Activated T-helper 17 cell treated with anti-CD3 and anti-CD28 coated beads, Interleukin-2, amount 50 U/mL, for 72 hours (primary cell): Measurements from ENCODE around the gene FSIP1. TPM values are rescaled to one million over a fixed set of nuclear protein-coding genes. Genes with fewer than 3 reads are reported as not detected.

Source experiments
- ATAC-seq: fragments of 150-1000 bp; cut with Tn5 transposase; replicated peaks from 2 replicates; pipeline ENCODE4 v1.10.0; 2021; ENCODE audit warnings: mild to moderate bottlenecking, moderate library complexity
- H3K27ac Mint-ChIP-seq: one replicate; pipeline ENCODE4 v1.8.0; 2022; ENCODE audit warnings: mixed read lengths
- H3K27me3 Mint-ChIP-seq: one replicate; pipeline ENCODE4 v1.8.0; 2022; ENCODE audit warnings: mixed read lengths
- H3K36me3 Mint-ChIP-seq: one replicate; pipeline ENCODE4 v1.8.0; 2022; ENCODE audit warnings: low read depth, mild to moderate bottlenecking, mixed read lengths
- H3K4me1 Mint-ChIP-seq: one replicate; pipeline ENCODE4 v1.8.0; 2022; ENCODE audit warnings: mixed read lengths
- H3K4me3 Mint-ChIP-seq: one replicate; pipeline ENCODE4 v1.8.0; 2022; ENCODE audit warnings: mild to moderate bottlenecking, mixed read lengths
- H3K9me3 Mint-ChIP-seq: one replicate; pipeline ENCODE4 v1.8.0; 2022; ENCODE audit warnings: mixed read lengths
- total RNA-seq, 2 donors: library from RNA; stranded (reverse); gene quantifications; one replicate each; pipeline ENCODE4 v1.2.3, GENCODE V29; 2022

FSIP1 gene
- total RNA-seq, 2 donors from 2014 or later, result 0.32 to 0.34 TPM

DNA sequence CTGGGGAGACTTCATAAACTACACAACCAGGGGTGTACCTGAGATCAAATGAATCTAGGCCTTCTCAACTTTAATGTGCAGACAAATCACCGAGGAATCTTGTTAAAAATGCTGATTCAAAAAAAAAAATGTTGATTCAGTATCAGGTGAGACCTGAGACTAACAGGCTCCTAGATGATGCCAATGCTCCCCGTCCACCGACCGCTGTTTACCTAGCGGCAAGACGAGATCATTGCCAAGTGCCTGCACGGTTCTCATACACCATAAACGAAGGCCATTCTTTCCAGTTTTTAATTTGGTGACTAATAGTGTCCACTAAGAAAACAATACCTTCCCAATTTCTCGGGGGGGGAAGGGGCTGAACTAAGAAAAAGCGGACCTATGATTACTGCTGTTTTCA lies 2.5 kb upstream of the FSIP1 start:
- Mint-ChIP-seq H3K4me3 (peak overlapping the region; percentile 82), H3K27ac (peak overlapping the region; percentile 71), H3K4me1 (peaks cover 26% of the 10 kb centered on the region)

DNA sequence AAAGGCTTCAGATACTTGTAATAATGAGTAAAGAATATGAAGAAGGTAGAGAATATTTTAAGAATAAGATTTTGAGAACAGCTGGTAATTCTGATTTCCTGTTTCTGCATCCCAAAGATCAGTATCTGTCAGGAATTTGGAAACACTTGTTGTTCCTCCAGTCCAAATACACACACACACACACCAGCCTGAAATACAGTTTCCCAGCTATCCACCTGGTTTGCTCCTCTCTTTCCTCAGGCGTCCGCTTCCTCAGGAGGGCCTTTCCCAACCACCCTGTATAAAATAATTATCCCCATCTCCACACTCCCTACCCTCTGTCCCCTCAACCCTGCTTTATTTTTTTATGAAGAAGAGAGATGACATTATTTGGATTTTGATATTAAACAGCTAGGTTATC lies 2.0 kb upstream of the FSIP1 start:
- Mint-ChIP-seq H3K27ac (peak overlapping the region; percentile 71), H3K4me3 (peak overlapping the region; percentile 82), H3K4me1 (peaks cover 26% of the 10 kb centered on the region)

More for the DNA sequence above, 2.5 kb upstream of the FSIP1 start:
- no peak for ATAC-seq
- no peaks in the 10 kb centered on the region for H3K27me3 Mint-ChIP-seq
- no peaks in the 10 kb centered on the region for H3K36me3 Mint-ChIP-seq
- no peaks in the 10 kb centered on the region for H3K9me3 Mint-ChIP-seq

DNA sequence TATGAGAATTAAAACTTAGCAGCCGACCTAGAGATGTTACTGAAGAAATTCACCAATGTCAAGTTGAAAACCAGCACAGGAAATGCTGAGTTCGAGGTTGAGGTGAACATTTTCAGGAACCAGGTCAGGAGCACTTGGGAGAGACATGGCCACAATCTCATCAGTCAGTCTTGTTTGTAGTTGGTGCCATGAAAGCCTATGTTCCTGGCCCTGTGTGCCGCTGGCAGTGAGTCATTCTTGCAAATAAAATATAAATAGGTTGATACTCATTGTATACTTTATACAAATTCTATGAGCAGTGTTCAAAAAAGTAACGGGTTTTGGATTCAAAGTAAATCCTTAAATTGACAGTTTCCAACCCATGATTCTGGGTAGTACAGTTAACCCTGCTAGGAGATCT lies 1.5 kb upstream of the FSIP1 start:
- H3K27me3 Mint-ChIP-seq, result no peaks in the 10 kb centered on the region
- H3K36me3 Mint-ChIP-seq, result no peaks in the 10 kb centered on the region
- no peak for ATAC-seq
- H3K4me1 Mint-ChIP-seq, result peaks cover 26% of the 10 kb centered on the region
- H3K4me3 Mint-ChIP-seq, result peak overlapping the region; percentile 82
- H3K9me3 Mint-ChIP-seq, result no peaks in the 10 kb centered on the region
- peak overlapping the region; percentile 75 for H3K27ac Mint-ChIP-seq

More for the DNA sequence above, 2.0 kb upstream of the FSIP1 start:
- no peaks in the 10 kb centered on the region for H3K36me3 Mint-ChIP-seq
- no peaks in the 10 kb centered on the region for H3K27me3 Mint-ChIP-seq
- ATAC-seq, result no peak
- no peaks in the 10 kb centered on the region for H3K9me3 Mint-ChIP-seq

DNA sequence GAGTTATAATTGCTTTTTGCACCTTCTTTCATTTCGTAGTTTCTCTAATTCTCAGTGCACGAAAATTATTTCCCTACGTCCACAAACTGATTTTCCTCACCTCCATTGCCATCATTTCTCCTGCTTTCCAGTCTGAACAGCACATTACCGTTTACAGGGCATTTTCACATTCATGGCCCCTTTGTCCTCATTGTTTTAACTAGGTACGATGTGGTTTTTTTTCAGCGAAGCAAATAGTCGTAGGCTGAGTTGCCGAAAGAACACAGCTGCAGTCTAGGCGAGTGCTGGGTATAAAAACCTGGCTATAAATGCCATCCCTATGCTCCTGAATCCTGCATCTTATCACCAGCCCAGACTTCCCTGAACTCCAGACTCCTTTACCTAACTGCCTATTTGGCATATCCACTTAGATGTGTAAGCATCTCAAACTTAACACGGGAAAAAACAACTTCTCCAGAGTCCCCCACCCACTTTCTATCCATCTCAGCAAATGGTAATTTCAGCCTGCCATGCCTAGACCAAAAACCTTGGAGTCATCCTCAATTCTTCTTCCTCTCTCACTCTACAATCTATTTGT lies 691 bp upstream of the FSIP1 start:
- H3K4me1 Mint-ChIP-seq, result peaks cover 26% of the 10 kb centered on the region
- H3K36me3 Mint-ChIP-seq, result no peaks in the 10 kb centered on the region

DNA sequence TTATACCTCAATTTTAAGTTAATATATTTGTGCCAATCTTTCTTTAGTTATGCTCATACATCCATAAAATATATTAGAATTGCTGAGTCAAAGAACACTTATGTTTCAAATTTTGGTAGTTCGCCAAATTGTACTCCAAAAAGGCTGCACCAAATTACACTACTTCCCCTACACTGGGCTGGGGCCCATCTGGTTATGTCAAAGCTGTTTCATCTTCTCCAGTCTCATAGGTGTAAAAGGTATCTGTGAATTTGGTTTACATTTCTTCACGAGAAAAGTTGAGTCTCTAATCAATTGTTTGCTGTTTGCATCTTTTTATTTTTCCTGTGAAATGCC lies 706 bp downstream of the FSIP1 start:
- Mint-ChIP-seq H3K4me3 (peak overlapping the region; percentile 82), H3K27ac (peak overlapping the region; percentile 75), H3K4me1 (peaks cover 31% of the 10 kb centered on the region), H3K36me3 (no peaks in the 10 kb centered on the region), H3K9me3 (no peaks in the 10 kb centered on the region), H3K27me3 (peaks cover 3% of the 10 kb centered on the region)
- ATAC-seq, result no peak

More for the DNA sequence above, 691 bp upstream of the FSIP1 start:
- no peak for ATAC-seq
- Mint-ChIP-seq H3K27ac (peak overlapping the region; percentile 75), H3K9me3 (no peaks in the 10 kb centered on the region), H3K4me3 (peak overlapping the region; percentile 82), H3K27me3 (no peaks in the 10 kb centered on the region)

DNA sequence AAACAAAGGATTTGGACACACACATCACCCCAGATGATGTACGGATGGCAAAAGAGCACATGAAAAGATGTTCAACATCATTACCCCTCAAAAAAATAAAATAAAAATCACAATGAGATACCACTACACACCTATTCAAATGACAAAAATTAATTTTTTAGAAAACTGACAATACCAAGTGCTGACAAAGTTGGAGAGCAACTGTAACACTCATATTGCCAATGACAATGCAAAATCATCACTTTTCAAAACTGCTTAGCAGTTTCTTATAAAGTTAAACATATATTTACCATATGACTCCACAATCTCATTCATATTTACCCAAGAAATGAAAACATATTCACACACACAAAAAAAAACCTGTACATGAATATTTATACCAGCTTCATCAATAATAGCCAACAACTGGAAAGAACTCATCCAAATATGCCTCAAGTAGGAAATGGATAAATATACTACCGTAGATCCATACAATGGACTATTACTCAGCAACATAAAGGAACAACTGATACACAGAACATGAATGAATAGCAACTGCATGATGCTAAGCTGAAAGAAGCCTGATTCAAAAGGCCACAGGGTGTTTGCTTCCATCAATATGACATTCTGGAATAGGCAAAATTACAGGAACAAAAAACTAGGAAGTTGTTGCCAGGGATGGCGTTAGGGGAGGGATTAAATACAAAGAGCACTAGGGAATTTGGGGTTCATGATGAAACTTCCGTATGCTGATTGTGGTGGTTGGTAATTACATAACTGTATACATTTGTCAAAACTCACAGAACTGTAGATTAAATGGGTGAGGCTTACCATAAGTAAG lies 1.3 kb downstream of the FSIP1 start:
- peak overlapping the region; percentile 75 for H3K27ac Mint-ChIP-seq
- H3K4me3 Mint-ChIP-seq, result peak overlapping the region; percentile 82
- H3K4me1 Mint-ChIP-seq, result peaks cover 31% of the 10 kb centered on the region
- H3K27me3 Mint-ChIP-seq, result peaks cover 3% of the 10 kb centered on the region
- H3K9me3 Mint-ChIP-seq, result no peaks in the 10 kb centered on the region
- ATAC-seq, result no peak
- no peaks in the 10 kb centered on the region for H3K36me3 Mint-ChIP-seq

DNA sequence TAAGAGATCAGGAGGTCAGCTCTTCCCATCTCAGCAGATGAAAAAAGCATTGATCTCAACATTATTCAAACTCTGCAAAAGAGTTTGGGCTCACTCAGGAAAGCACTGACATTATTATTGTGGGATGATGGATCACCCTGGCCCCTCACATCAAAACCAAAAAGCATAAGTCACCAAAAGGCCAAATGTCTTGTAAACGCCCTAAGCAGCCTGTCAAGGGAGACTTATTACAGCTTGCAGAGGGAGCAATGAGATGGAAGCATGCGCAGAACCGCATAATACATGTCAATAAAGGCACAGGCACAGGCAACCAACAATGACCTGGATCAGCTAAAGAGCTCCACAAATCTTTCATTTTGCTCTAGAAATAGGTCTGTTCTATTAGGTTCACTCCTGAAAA lies 4.6 kb downstream of the FSIP1 start:
- no peak for ATAC-seq
- no peaks in the 10 kb centered on the region for H3K9me3 Mint-ChIP-seq
- no peak overlapping the region for H3K4me3 Mint-ChIP-seq
- peaks cover 25% of the 10 kb centered on the region for H3K4me1 Mint-ChIP-seq
- no peaks in the 10 kb centered on the region for H3K36me3 Mint-ChIP-seq
- H3K27ac Mint-ChIP-seq, result no peak overlapping the region
- H3K27me3 Mint-ChIP-seq, result peaks cover 3% of the 10 kb centered on the region

DNA sequence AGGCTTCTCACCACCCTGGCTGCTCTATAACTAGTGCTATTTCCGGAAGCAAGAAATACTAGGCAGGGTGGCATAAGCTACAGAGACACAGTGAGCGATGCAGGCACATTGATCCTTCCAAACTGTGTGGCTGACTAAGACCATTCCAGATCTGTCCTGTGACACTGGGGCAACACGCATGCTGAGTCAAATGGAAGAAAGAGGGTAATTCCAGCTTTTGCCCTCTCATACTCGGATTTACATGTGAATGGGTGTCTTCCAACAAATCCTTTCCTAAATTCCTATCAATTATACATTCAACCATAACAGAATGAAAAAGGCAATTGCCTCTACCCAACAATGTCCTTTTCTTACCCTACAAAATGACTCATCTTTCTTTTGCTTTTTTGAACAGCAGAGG lies 5.1 kb downstream of the FSIP1 start:
- no peak for ATAC-seq
- H3K4me1 Mint-ChIP-seq, result peaks cover 25% of the 10 kb centered on the region
- peak overlapping the region; percentile 64 for H3K27ac Mint-ChIP-seq
- H3K9me3 Mint-ChIP-seq, result no peaks in the 10 kb centered on the region
- no peak overlapping the region for H3K4me3 Mint-ChIP-seq
- H3K36me3 Mint-ChIP-seq, result no peaks in the 10 kb centered on the region
- peaks cover 3% of the 10 kb centered on the region for H3K27me3 Mint-ChIP-seq

DNA sequence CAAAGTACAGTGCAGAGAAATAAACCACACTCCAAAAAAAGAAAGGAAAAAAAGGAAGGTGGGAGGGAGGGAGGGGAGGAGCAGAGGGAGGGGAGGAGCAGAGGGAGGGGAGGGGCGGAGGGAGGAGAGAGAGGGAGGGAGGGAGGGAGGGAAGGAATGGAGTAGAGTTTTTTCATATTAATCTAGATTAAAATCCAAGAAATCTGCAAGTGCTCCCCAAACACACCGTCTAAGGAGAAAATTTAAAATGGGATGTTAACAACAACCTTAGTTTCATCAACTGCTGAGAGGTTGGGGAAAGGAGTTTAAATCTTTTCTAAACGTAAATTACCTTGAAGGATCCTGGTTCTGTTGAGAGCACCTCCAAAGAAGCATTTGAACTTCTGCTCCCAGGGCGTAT lies 6.6 kb downstream of the FSIP1 start:
- Mint-ChIP-seq H3K27me3 (peaks cover 3% of the 10 kb centered on the region), H3K27ac (peak overlapping the region; percentile 81), H3K4me1 (peaks cover 16% of the 10 kb centered on the region), H3K36me3 (no peaks in the 10 kb centered on the region), H3K9me3 (no peaks in the 10 kb centered on the region), H3K4me3 (no peak overlapping the region)
- ATAC-seq, result no peak

DNA sequence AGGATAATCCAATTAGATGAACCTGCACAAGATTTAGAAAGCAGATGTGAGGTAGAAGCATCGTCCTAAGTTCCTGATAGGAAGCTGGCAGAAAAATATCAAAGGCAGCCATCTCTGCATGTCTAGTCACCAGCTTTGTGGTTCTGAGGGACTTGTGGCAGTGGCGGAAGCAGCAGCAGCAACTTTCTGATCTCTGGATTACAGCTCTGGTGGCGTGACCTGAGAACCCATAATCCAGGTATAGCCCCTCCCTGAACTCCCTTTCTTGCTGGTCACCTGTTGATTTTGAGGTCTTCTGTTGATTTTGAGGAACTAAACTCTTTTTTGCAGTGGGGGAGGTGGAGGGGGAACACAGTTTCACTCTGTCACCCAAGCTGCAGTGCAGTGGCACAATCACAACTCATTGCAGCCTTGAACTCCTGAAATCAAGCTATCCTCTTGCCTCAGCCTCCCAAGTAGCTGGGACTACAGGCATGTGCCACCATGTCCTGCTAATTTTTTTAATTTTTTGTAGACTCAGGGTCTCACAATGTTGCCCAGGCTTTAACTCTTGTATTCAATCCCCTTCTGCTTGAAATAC lies 7.9 kb downstream of the FSIP1 start:
- peak; percentile 85 for ATAC-seq
- H3K27ac Mint-ChIP-seq, result peak overlapping the region; percentile 58
- H3K9me3 Mint-ChIP-seq, result no peaks in the 10 kb centered on the region
- peaks cover 3% of the 10 kb centered on the region for H3K27me3 Mint-ChIP-seq
- peaks cover 16% of the 10 kb centered on the region for H3K4me1 Mint-ChIP-seq
- peak overlapping the region; percentile 61 for H3K4me3 Mint-ChIP-seq
- H3K36me3 Mint-ChIP-seq, result no peaks in the 10 kb centered on the region

DNA sequence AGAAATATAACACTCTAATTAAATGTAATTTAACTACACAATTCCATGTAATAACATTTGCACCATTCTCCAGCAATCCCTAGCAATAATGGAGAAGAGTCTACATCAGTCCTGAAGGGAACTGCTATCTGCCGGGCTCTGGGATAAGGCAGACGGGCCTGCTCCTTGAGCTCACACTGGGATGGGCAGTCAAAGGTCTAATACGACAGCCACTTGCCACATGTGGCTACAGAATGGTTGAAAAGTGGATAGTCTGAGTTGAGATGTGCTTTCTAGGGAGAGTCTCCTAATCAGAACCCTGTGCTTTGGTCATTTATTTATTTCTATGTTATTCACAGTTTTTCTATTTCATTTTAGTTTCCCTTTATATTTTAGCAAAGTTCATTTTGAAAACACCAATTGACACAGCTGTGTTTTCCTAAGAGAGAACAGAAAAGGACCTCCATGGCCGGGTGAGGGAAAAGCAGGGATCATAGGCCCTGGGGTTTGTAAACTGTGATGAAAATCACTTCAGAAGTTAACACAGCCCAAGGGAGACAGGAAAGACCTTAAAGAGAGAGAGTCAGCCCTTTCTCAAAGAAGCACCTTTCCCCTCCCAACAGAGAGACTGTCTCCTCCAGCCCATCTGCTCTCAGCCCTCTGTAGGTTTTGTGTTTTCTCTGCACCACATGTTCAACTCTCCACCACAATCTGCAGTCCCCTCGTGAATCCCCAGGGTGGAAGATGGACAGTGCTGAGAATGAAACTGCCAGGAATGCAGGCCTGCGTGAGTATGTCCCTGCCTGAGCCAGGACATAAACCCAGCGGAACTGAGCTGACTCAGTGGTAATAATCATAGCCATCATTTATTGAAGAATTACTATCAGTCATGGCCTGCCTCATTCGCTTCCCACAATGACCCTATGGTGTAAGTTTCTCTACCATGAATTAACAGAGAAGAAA lies 11.6 kb downstream of the FSIP1 start:
- H3K27ac Mint-ChIP-seq, result peak overlapping the region; percentile 63
- peaks cover 11% of the 10 kb centered on the region for H3K4me1 Mint-ChIP-seq
- no peaks in the 10 kb centered on the region for H3K36me3 Mint-ChIP-seq
- no peaks in the 10 kb centered on the region for H3K9me3 Mint-ChIP-seq
- no peak for ATAC-seq
- H3K4me3 Mint-ChIP-seq, result no peak overlapping the region
- H3K27me3 Mint-ChIP-seq, result no peaks in the 10 kb centered on the region

DNA sequence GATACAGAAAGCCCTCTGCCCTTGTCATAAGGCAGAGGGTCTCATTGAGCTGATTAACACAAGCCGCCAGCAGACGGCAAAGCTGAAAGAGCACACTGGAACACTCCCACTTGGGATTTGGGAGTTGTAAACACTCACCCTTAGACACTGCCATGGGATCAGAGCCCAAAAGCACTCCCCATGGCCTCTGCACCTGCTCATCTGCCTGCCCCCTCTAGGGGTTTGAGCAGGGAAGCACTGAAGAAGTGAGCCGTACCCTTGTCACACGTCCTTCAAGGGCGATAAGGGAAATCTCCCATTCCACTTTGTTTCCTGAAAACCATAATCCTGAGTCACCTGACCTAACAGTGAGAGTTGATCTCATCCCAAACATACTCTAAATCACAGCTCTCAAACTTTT lies 14.7 kb downstream of the FSIP1 start:
- Mint-ChIP-seq H3K27me3 (no peaks in the 10 kb centered on the region), H3K4me1 (no peaks in the 10 kb centered on the region), H3K36me3 (no peaks in the 10 kb centered on the region), H3K4me3 (no peak overlapping the region), H3K9me3 (no peaks in the 10 kb centered on the region), H3K27ac (no peak overlapping the region)
- no peak for ATAC-seq

DNA sequence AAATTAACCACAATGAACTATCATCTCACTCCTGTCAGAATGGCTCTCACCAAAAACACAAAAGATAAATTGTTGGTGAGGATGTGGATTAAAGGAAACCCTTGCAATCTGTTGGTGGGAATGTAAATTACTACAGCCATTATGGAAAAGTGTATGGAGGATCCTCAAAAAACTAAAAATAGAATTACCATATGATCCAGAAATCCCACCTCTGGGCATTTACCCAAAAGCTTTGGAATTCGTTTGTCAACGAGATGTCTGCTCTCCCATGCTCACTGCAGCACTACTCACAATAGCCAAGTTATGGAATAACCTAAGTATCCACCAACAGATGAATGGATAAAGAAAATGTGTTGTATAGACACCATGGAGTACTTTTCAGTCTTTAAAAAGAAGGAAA lies 21.6 kb downstream of the FSIP1 start:
- Mint-ChIP-seq H3K27ac (no peak overlapping the region), H3K4me1 (no peaks in the 10 kb centered on the region), H3K36me3 (no peaks in the 10 kb centered on the region), H3K9me3 (no peaks in the 10 kb centered on the region), H3K27me3 (no peaks in the 10 kb centered on the region), H3K4me3 (no peak overlapping the region)
- no peak for ATAC-seq

DNA sequence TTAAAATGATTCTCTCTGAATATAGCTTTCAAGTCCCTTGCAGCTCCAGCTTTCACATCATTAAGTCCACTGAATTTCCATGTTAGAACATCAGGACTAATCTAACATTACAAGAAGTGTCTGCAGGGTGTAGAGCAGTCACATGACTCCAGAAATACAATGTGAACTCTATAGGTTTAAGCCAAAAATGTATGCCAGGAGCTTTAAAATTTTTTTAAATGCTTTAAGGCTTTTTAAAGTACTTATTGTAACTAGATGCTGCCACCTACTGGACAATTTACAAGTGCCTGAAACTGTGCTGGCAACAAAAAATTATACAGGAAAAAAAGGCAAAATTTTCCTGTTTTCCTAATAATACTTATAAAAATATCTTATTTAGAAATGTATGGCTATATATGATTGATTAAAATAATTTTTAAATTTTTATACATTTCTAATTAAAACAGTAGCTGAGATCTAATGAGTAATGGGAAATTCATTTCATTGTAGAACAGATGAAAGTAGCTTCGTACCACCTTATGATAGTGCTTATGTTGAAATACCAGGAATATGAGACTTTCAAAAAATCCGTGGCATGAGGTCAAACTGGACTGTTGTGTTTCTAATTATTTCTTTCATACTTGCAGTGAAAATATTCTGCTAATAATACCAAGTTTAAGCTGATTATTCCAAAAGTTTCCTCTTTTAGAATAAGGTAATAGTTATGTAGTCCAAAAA lies 25.7 kb downstream of the FSIP1 start:
- Mint-ChIP-seq H3K27ac (no peak overlapping the region), H3K36me3 (no peaks in the 10 kb centered on the region), H3K4me3 (no peak overlapping the region), H3K9me3 (no peaks in the 10 kb centered on the region), H3K27me3 (no peaks in the 10 kb centered on the region), H3K4me1 (no peaks in the 10 kb centered on the region)
- ATAC-seq, result no peak
